Testis (tissue), 2 donors: ENCODE measurements around the gene IP6K1.

ENCODE experiments used
- CTCF ChIP-seq, 3 experiments: fragments of 450-650 bp in 2 of 3; fragments of 200-600 bp in 1 of 3; sonication (generic) in 1 of 3; IDR thresholded peaks; one replicate each; pipeline ENCODE4 v1.5.1; 2016 to 2019; ENCODE audit warnings: antibody characterized with exemption in 3 of 3, mild to moderate bottlenecking in 2 of 3, moderate library complexity in 1 of 3
- POLR2A ChIP-seq: fragments of 450-650 bp; IDR thresholded peaks from one replicate; pipeline ENCODE4 v1.6.1; 2017; ENCODE audit warnings: antibody characterized with exemption, mild to moderate bottlenecking, moderate library complexity

GRCh38 chr3:49716691-49717210 lies 69.6 kb downstream of the IP6K1 start:
- TF ChIP-seq CTCF (IDR thresholded peaks at IDR 0.05) (no peak), POLR2A (no peak)
